CD4-positive, alpha-beta T cell (primary cell): ENCODE data around the gene ARHGAP18. TPM values are rescaled to one million over a fixed set of nuclear protein-coding genes. Genes with fewer than 3 reads are reported as not detected.

Experiments
- ATAC-seq: fragments of 200-7000 bp; cut with Tn5 transposase; one replicate; pipeline ENCODE4 v1.10.0; 2022; ENCODE audit warnings: mild to moderate bottlenecking; ENCODE audit not compliant: poor library complexity
- CTCF ChIA-PET: fragments of 350-600 bp; sonication (Branson Sonifier 250); formaldehyde crosslinking; loops from one replicate; lab custom pipeline; 2021; ENCODE audit warnings: antibody characterized with exemption, inconsistent platforms; lab: Charles Lee
- POLR2A ChIA-PET: fragments of 350-600 bp; sonication (Branson Sonifier 250); formaldehyde crosslinking; loops from one replicate; lab custom pipeline; 2021; ENCODE audit warnings: antibody characterized with exemption, inconsistent platforms; lab: Charles Lee
- DNase-seq, 14 experiments: peaks; one replicate each; pipeline ENCODE4 v3.0.0-alpha.2; 2013 to 2020; ENCODE audit warnings: mixed read lengths in 2 of 14
- H3K27ac ChIP-seq, 2 donors: one replicate each; pipeline versions ENCODE4 v1.5.1 to v1.7.0; 2013; ENCODE audit warnings: low read length in 2 of 2, low read depth in 1 of 2, mild to moderate bottlenecking in 1 of 2
- H3K27me3 ChIP-seq, 2 experiments: 1 replicate in 1 of 2; 2 replicates in 1 of 2; pipeline versions ENCODE4 v1.6.1 to v1.7.0; 2013; ENCODE audit warnings: low read length in 2 of 2, control low read depth in 1 of 2, mild to moderate bottlenecking in 1 of 2, moderate library complexity in 1 of 2; ENCODE audit not compliant: insufficient read depth in 2 of 2, control insufficient read depth in 1 of 2
- H3K36me3 ChIP-seq: one replicate; pipeline ENCODE4 v1.6.1; 2013; ENCODE audit warnings: low read length, control low read depth; ENCODE audit not compliant: insufficient read depth
- H3K4me1 ChIP-seq: one replicate; pipeline ENCODE4 v1.6.1; 2013; ENCODE audit warnings: low read length, control low read depth; ENCODE audit not compliant: insufficient read depth
- H3K4me3 ChIP-seq: one replicate; pipeline ENCODE4 v1.5.1; 2013; ENCODE audit warnings: mild to moderate bottlenecking, low read length, moderate library complexity
- H3K9me3 ChIP-seq, 2 experiments: 1 replicate in 1 of 2; 2 replicates in 1 of 2; pipeline versions ENCODE4 v1.6.1 to v1.7.0; 2013; ENCODE audit warnings: low read length in 2 of 2, mild to moderate bottlenecking in 2 of 2, control low read depth in 1 of 2, moderate library complexity in 1 of 2; ENCODE audit not compliant: control insufficient read depth in 1 of 2, insufficient read depth in 1 of 2
- H3K27ac Mint-ChIP-seq: one replicate; pipeline ENCODE4 v1.8.0; 2020; ENCODE audit warnings: mixed read lengths
- H3K27me3 Mint-ChIP-seq: one replicate; pipeline ENCODE4 v1.8.0; 2021; ENCODE audit warnings: mixed read lengths
- H3K36me3 Mint-ChIP-seq: one replicate; pipeline ENCODE4 v1.8.0; 2021; ENCODE audit warnings: low read depth, mixed read lengths
- H3K4me1 Mint-ChIP-seq: one replicate; pipeline ENCODE4 v1.8.0; 2021; ENCODE audit warnings: low read depth, mixed read lengths
- H3K4me3 Mint-ChIP-seq: one replicate; pipeline ENCODE4 v1.8.0; 2020; ENCODE audit warnings: mild to moderate bottlenecking, mixed read lengths
- H3K9me3 Mint-ChIP-seq: one replicate; pipeline ENCODE4 v1.8.0; 2020; ENCODE audit warnings: mixed read lengths
- intact Hi-C, 2 experiments: fragments of 100-400 bp; cut with DNase I in 1 of 2; cut with micrococcal nuclease in 1 of 2; formaldehyde crosslinking; loops; one replicate each; pipeline versions ENCODE4 v1.15.1 to v1.9.0; 2023 to 2025; cut with DNase I, micrococcal nuclease
- total RNA-seq, 174 experiments: library from RNA in 2 of 174; stranded (reverse) in 2 of 174; gene quantifications; one replicate each; pipeline ENCODE4 v1.2.3 and lab custom pipeline; 2021 to 2026
- TF ChIP-seq, protein P1 (sequence below): fragments of 200-600 bp; IDR thresholded peaks from one replicate; pipeline ENCODE4 v1.8.0; 2022; ENCODE audit warnings: antibody characterized with exemption, mild to moderate bottlenecking

ARHGAP18 gene
- total RNA-seq, 2 experiments from 2014 or later = 0.71 to 1.3 TPM

DNA sequence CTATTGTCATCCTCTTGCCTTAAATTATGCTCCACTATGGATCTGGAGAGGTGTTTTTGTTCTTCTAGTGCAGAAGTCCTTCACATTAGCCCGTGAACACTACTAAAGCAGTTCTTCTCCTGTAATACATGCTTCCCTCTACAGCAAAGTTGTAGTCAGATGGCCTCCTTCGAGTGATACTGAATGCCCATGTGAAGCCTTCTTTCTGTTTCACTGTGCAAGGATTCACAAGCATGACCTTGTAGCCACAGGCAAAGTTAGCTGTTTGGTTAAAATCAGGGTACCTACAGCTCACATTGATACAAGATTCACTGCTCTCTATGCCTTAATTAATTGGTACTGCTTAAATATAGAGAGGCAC lies 47.6 kb downstream of the ARHGAP18 start:
- Histone ChIP-seq H3K9me3 (no peaks in the 10 kb centered on the region), H3K36me3 (no peaks in the 10 kb centered on the region), H3K4me1 (no peaks in the 10 kb centered on the region), H3K27me3 (no peaks in the 10 kb centered on the region), H3K27ac (no peak overlapping the region), H3K4me3 (no peak overlapping the region)
- peaks cover 17% of the 10 kb centered on the region for H3K4me1 Mint-ChIP-seq
- no peak overlapping the region for H3K4me3 Mint-ChIP-seq
- ChIA-PET CTCF (interaction anchor here (1.4 kb wide), 1 partner anchor 9 kb away, joined by 3 read pairs; no protein-coding TSS in a partner anchor), POLR2A (interaction anchor here (1.6 kb wide), 1 partner anchor 9 kb away, joined by 4 read pairs; no protein-coding TSS in a partner anchor)
- DNase-seq (no peak), ATAC-seq (no peak)
- intact Hi-C loops = no loop called here
- H3K36me3 Mint-ChIP-seq = no peaks in the 10 kb centered on the region
- no peaks in the 10 kb centered on the region for H3K9me3 Mint-ChIP-seq
- TF ChIP-seq, protein P1, sequence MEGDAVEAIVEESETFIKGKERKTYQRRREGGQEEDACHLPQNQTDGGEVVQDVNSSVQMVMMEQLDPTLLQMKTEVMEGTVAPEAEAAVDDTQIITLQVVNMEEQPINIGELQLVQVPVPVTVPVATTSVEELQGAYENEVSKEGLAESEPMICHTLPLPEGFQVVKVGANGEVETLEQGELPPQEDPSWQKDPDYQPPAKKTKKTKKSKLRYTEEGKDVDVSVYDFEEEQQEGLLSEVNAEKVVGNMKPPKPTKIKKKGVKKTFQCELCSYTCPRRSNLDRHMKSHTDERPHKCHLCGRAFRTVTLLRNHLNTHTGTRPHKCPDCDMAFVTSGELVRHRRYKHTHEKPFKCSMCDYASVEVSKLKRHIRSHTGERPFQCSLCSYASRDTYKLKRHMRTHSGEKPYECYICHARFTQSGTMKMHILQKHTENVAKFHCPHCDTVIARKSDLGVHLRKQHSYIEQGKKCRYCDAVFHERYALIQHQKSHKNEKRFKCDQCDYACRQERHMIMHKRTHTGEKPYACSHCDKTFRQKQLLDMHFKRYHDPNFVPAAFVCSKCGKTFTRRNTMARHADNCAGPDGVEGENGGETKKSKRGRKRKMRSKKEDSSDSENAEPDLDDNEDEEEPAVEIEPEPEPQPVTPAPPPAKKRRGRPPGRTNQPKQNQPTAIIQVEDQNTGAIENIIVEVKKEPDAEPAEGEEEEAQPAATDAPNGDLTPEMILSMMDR = no peak
- no peaks in the 10 kb centered on the region for H3K27me3 Mint-ChIP-seq
- no peak overlapping the region for H3K27ac Mint-ChIP-seq

DNA sequence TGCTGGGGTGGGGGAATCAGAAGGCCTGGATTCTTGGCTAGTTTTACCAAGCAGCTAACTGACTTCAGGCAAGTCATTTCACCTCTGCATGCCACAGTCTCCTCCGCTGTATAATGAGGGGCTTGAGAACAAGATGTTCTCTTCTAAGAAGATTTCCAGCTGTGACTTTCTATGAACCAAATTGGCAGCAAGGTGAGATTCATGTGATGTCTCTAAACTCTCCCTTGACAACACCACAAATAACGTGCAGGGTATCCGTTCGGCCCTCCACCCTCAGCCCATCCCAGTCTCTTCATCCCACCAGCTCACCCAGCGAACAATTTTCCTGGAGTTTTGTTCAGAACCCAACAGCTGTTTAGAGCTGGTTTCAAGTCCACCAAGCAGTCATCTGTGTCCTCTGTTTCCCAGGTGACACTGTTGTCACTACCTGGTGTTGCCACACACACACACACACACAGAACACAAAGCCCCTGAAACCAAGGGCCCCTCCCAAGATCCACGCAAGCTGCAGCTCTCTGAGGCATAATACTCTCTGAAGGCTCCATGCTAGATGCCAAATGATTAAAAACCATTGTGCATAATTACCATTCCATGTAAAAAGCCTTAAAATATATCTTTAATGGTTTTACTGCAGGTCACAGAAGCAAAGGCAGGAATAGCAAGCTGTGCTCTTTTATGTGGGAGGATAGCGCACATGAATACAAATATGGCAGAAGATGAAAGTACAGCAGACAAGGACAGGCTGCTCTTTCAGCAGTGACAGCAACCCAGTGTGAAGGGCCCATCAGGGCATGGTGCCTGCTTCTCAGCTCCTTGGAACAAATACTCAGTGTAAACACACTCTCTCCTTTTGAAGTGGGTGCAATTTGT lies 48.2 kb downstream of the ARHGAP18 start:
- DNase-seq = no peak
- H3K36me3 Mint-ChIP-seq = no peaks in the 10 kb centered on the region

DNA sequence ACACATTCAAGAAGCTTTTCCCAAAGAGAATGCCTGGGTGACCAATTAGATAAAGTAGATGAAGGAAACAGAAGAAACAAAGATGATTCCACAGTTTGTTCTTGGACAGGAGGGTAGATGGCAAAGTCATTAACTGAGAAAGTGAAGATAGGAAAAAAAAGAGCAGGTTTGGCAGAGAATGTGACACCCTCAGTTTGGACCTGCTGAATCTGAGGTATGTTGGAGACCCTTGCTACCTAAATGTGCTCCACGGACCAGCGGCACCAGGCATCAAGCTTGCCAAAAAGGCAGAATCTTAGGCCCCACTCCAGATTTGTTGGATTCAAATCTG lies 49.7 kb downstream of the ARHGAP18 start:
- ChIA-PET POLR2A (no interaction called here), CTCF (no interaction called here)
- Mint-ChIP-seq H3K9me3 (no peaks in the 10 kb centered on the region), H3K4me3 (no peak overlapping the region), H3K4me1 (peaks cover 16% of the 10 kb centered on the region), H3K36me3 (no peaks in the 10 kb centered on the region), H3K27me3 (no peaks in the 10 kb centered on the region), H3K27ac (no peak overlapping the region)
- Histone ChIP-seq H3K9me3 (no peaks in the 10 kb centered on the region), H3K36me3 (no peaks in the 10 kb centered on the region), H3K27me3 (no peaks in the 10 kb centered on the region), H3K4me3 (no peak overlapping the region), H3K4me1 (no peaks in the 10 kb centered on the region), H3K27ac (no peak overlapping the region)
- DNase-seq (no peak), ATAC-seq (no peak)
- intact Hi-C loops = no loop called here
- TF ChIP-seq, protein P1 = no peak

More for the DNA sequence above, 48.2 kb downstream of the ARHGAP18 start:
- CTCF ChIA-PET = interaction anchor here (1.4 kb wide), 1 partner anchor 10 kb away, joined by 3 read pairs; no protein-coding TSS in a partner anchor
- TF ChIP-seq, protein P1 = no peak
- Histone ChIP-seq H3K4me1 (no peaks in the 10 kb centered on the region), H3K9me3 (no peaks in the 10 kb centered on the region), H3K4me3 (no peak overlapping the region), H3K27ac (no peak overlapping the region), H3K27me3 (no peaks in the 10 kb centered on the region), H3K36me3 (no peaks in the 10 kb centered on the region)
- intact Hi-C loops = no loop called here
- H3K4me1 Mint-ChIP-seq = peaks cover 17% of the 10 kb centered on the region
- peak; percentile 41 for ATAC-seq
- H3K27me3 Mint-ChIP-seq = no peaks in the 10 kb centered on the region
- H3K27ac Mint-ChIP-seq = no peak overlapping the region
- POLR2A ChIA-PET = interaction anchor here (1.6 kb wide), 1 partner anchor 9 kb away, joined by 4 read pairs; no protein-coding TSS in a partner anchor
- H3K4me3 Mint-ChIP-seq = no peak overlapping the region
- H3K9me3 Mint-ChIP-seq = no peaks in the 10 kb centered on the region
